HFFc6 (cell line): ENCODE data around the gene CTNND2. TPM values are rescaled to one million over a fixed set of nuclear protein-coding genes. Genes with fewer than 3 reads are reported as not detected.

Source experiments
- DNase-seq: peaks from one replicate; pipeline ENCODE4 v3.0.0-alpha.2; 2018
- H3K27ac Mint-ChIP-seq: 2 replicates; pipeline ENCODE4 v1.8.0; 2020; ENCODE audit warnings: mild to moderate bottlenecking, mixed read lengths
- H3K27me3 Mint-ChIP-seq: 2 replicates; pipeline ENCODE4 v1.8.0; 2021; ENCODE audit warnings: mild to moderate bottlenecking, moderate library complexity, mixed read lengths; ENCODE audit not compliant: insufficient read depth
- H3K36me3 Mint-ChIP-seq: 2 replicates; pipeline ENCODE4 v1.8.0; 2021; ENCODE audit warnings: low read depth, mixed read lengths
- H3K4me1 Mint-ChIP-seq: 2 replicates; pipeline ENCODE4 v1.8.0; 2020; ENCODE audit warnings: low read depth, mixed read lengths
- H3K4me3 Mint-ChIP-seq: 2 replicates; pipeline ENCODE4 v1.8.0; 2020; ENCODE audit warnings: mild to moderate bottlenecking, moderate library complexity, mixed read lengths
- H3K9me3 Mint-ChIP-seq: 2 replicates; pipeline ENCODE4 v1.8.0; 2020; ENCODE audit warnings: mild to moderate bottlenecking, mixed read lengths
- CTCF ChIP-seq: fragments of 200-600 bp; sonication (generic); IDR thresholded peaks from 2 replicates; pipeline ENCODE4 v1.5.0; 2021; ENCODE audit warnings: antibody characterized with exemption, mild to moderate bottlenecking
- total RNA-seq, 6 experiments: library from RNA; stranded (reverse); fragmentation: NEBNext Ultra II Directional; extraction: Animal tissue kit (Norgen Biotek cat#: 25700); gene quantifications; 2 replicates in 1 of 6; 3 replicates in 5 of 6; pipeline ENCODE4 v1.2.3, GENCODE V29; 2021

The CTNND2 gene
- total RNA-seq, 6 experiments from 2014 or later: not detected

GRCh38 chr5:11230890-11231289 lies 673.4 kb downstream of the CTNND2 start:
- no peak for TF ChIP-seq CTCF
- Mint-ChIP-seq H3K27me3 (no peaks in the 10 kb centered on the region), H3K9me3 (peaks cover 11% of the 10 kb centered on the region; the same call in 1 of the 2 replicates), H3K27ac (no peak overlapping the region), H3K4me1 (no peaks in the 10 kb centered on the region), H3K4me3 (no peak overlapping the region), H3K36me3 (no peaks in the 10 kb centered on the region)
- no peak for DNase-seq

- TF ChIP-seq CTCF: no peak
- DNase-seq: no peak
- Mint-ChIP-seq H3K4me3 (no peak overlapping the region), H3K4me1 (no peaks in the 10 kb centered on the region), H3K27me3 (no peaks in the 10 kb centered on the region), H3K9me3 (peaks cover 10% of the 10 kb centered on the region; the same call in 1 of the 2 replicates), H3K27ac (no peak overlapping the region), H3K36me3 (no peaks in the 10 kb centered on the region)
Observed at GRCh38 chr5:11227064-11227463, 677.2 kb downstream of the CTNND2 start.

- no peak for TF ChIP-seq CTCF
- Mint-ChIP-seq H3K27ac (no peak overlapping the region), H3K27me3 (no peaks in the 10 kb centered on the region), H3K4me1 (no peaks in the 10 kb centered on the region), H3K4me3 (no peak overlapping the region), H3K36me3 (no peaks in the 10 kb centered on the region), H3K9me3 (no peaks in the 10 kb centered on the region)
- DNase-seq: no peak
Observed at GRCh38 chr5:11224436-11225187, 679.6 kb downstream of the CTNND2 start.

GRCh38 chr5:11222169-11222568 lies 682.1 kb downstream of the CTNND2 start:
- H3K4me3 Mint-ChIP-seq: no peak overlapping the region

GRCh38 chr5:11214864-11215644 lies 689.2 kb downstream of the CTNND2 start:
- H3K27ac Mint-ChIP-seq: no peak overlapping the region
- no peak for TF ChIP-seq CTCF
- no peak for DNase-seq

More at GRCh38 chr5:11222169-11222568, 682.1 kb downstream of the CTNND2 start:
- H3K9me3 Mint-ChIP-seq: no peaks in the 10 kb centered on the region
- no peaks in the 10 kb centered on the region for H3K4me1 Mint-ChIP-seq
- H3K36me3 Mint-ChIP-seq: no peaks in the 10 kb centered on the region
- no peak overlapping the region for H3K27ac Mint-ChIP-seq
- no peak for TF ChIP-seq CTCF
- DNase-seq: no peak
- no peaks in the 10 kb centered on the region for H3K27me3 Mint-ChIP-seq

More at GRCh38 chr5:11214864-11215644, 689.2 kb downstream of the CTNND2 start:
- Mint-ChIP-seq H3K4me3 (no peak overlapping the region), H3K36me3 (no peaks in the 10 kb centered on the region), H3K9me3 (no peaks in the 10 kb centered on the region), H3K27me3 (peaks cover 6% of the 10 kb centered on the region; the same call in 1 of the 2 replicates), H3K4me1 (no peaks in the 10 kb centered on the region)
